Muscle layer of duodenum (tissue), 2 donors: Measurements from ENCODE around the gene SYT13.

Experiments used
- H3K27ac ChIP-seq: one replicate; pipeline ENCODE4 v1.7.0; 2013; ENCODE audit warnings: mild to moderate bottlenecking, low read length
- H3K27me3 ChIP-seq: one replicate; pipeline ENCODE4 v1.7.0; 2013; ENCODE audit warnings: low read depth, mild to moderate bottlenecking, control low read depth, low read length
- H3K36me3 ChIP-seq, 2 donors: one replicate each; pipeline ENCODE4 v1.7.0; 2013; ENCODE audit warnings: low read length in 2 of 2, control low read depth in 1 of 2, mild to moderate bottlenecking in 1 of 2; ENCODE audit not compliant: insufficient read depth in 2 of 2, control insufficient read depth in 1 of 2
- H3K4me1 ChIP-seq, 2 donors: one replicate each; pipeline ENCODE4 v1.7.0; 2013; ENCODE audit warnings: low read length in 2 of 2, mild to moderate bottlenecking in 2 of 2, control low read depth in 1 of 2, moderate library complexity in 1 of 2; ENCODE audit not compliant: insufficient read depth in 2 of 2, control insufficient read depth in 1 of 2
- H3K4me3 ChIP-seq, 2 donors: one replicate each; pipeline ENCODE4 v1.7.0; 2013; ENCODE audit warnings: low read length in 2 of 2, low read depth in 1 of 2, mild to moderate bottlenecking in 1 of 2
- H3K9me3 ChIP-seq, 2 donors: one replicate each; pipeline ENCODE4 v1.7.0; 2013; ENCODE audit warnings: low read length in 2 of 2, control low read depth in 1 of 2, mild to moderate bottlenecking in 1 of 2; ENCODE audit not compliant: control insufficient read depth in 1 of 2
- donor health status: healthy.

The SYT13 gene, protein sequence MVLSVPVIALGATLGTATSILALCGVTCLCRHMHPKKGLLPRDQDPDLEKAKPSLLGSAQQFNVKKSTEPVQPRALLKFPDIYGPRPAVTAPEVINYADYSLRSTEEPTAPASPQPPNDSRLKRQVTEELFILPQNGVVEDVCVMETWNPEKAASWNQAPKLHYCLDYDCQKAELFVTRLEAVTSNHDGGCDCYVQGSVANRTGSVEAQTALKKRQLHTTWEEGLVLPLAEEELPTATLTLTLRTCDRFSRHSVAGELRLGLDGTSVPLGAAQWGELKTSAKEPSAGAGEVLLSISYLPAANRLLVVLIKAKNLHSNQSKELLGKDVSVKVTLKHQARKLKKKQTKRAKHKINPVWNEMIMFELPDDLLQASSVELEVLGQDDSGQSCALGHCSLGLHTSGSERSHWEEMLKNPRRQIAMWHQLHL

DNA sequence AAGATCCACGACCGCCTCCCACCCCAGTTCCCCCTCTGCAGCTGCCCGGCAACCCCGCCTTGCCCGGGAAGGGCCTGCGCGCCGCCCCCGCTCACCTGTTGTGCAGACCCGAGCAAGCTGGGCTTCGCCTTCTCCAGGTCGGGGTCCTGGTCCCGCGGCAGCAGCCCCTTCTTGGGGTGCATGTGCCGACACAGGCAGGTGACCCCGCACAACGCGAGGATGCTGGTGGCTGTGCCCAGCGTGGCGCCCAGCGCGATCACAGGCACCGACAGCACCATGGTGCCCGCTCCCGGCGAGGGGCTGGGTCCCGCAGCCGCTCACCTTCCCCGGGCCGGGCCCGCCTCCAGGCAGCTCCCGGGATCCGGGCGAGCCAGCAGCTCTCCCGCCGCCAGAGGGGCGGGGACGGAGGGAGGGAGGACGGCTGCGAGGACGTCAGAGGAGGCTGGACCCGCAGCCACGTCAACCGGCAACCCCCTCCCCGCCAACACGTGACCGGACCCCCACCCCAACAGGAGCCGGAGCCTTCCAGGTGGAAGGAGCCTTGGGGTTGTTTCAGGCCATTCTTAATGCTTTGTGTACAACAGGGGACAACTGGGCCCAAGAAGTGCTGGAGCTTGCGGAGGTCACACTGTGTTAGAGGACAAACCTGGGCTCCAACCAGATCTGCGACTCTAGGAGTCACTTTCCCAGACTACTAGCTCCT lies at the start of gene SYT13:
Gene SYT13 (minus strand): TSS at position 412 of the 703 bp plus-strand sequence. CDS start 134 bp downstream, at position 278.
- Histone ChIP-seq H3K27ac (peak within 1 kb of the TSS; percentile 39), H3K4me1 (peaks cover 0 to 5% of the 10 kb centered on the region in 2 donors), H3K9me3 (peaks cover 0 to 8% of the 10 kb centered on the region in 2 donors), H3K27me3 (peaks cover 23% of the 10 kb centered on the region), H3K4me3 (peak within 1 kb of the TSS; percentile 31 to 51), H3K36me3 (no peaks in the 10 kb centered on the region)

DNA sequence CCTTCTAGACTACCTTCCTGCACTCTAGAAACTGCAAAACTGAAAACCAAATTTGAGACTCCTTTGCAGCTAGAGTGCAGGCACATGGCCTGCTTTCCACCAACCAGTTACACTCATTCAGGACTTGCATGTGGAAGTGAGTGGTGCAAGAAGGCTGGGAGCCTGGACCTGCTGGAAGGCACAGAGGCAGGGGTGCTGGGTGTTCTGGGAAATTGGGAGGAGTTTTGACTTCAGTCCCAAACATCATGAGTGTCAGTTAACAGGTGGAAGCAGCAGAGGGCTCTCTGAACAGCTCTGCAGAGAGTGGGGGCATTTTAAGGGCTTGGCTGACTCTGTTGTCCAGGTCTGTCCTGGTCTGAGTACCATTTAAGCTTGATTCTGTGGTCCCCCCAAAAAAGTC lies 49.3 kb upstream of the SYT13 start:
- no peak overlapping the region for H3K4me3 ChIP-seq
- H3K36me3 ChIP-seq = no peaks in the 10 kb centered on the region
- H3K4me1 ChIP-seq = peaks cover 0 to 3% of the 10 kb centered on the region in 2 donors
- no peaks in the 10 kb centered on the region for H3K9me3 ChIP-seq
- H3K27me3 ChIP-seq = no peaks in the 10 kb centered on the region
- no peak overlapping the region for H3K27ac ChIP-seq

DNA sequence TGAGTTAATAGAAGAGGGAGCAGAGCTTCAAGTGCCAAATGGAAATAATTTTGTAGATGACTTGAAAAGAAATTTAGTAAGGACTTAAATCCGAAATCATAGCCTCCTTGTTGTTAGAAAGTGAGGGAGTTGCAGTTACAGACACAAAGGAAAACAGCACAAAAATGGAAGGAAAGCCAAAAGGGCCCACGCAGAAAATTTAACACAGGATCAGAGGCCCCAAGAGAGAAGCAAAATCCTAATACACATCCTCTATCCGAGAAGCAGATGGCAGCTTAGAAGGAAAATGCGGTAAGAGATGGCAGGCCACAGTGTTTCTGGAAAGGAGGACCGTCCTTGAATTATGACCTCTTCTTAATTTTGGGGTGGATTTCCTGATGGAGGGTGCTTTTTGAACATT lies 48.7 kb upstream of the SYT13 start:
- H3K4me3 ChIP-seq = no peak overlapping the region
- no peaks in the 10 kb centered on the region for H3K36me3 ChIP-seq
- H3K9me3 ChIP-seq = no peaks in the 10 kb centered on the region
- no peaks in the 10 kb centered on the region for H3K27me3 ChIP-seq
- peaks cover 0 to 3% of the 10 kb centered on the region in 2 donors for H3K4me1 ChIP-seq
- H3K27ac ChIP-seq = no peak overlapping the region

DNA sequence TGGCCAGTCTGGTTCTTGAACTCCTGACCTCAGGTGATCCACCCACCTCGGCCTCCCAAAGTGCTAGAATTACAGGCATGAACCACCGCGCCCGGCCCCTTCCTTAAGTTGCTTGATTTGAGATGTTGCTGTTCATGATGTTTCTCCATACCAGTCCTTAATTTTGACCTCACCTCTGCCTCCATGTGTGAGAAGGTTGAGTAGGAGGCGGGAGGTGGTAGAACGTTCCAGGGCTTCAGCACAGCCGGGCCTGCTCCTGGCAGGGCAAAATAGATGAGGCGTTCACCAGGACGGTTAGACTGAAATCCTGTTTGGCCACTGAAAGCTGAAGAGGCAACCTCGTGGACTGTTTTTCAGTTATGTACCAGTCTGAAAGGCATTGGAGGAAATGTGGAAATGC lies 48.3 kb upstream of the SYT13 start:
- no peaks in the 10 kb centered on the region for H3K36me3 ChIP-seq
- H3K4me1 ChIP-seq = peaks cover 0 to 3% of the 10 kb centered on the region in 2 donors
- no peaks in the 10 kb centered on the region for H3K9me3 ChIP-seq
- H3K27me3 ChIP-seq = no peaks in the 10 kb centered on the region
- no peak overlapping the region for H3K4me3 ChIP-seq
- no peak overlapping the region for H3K27ac ChIP-seq

DNA sequence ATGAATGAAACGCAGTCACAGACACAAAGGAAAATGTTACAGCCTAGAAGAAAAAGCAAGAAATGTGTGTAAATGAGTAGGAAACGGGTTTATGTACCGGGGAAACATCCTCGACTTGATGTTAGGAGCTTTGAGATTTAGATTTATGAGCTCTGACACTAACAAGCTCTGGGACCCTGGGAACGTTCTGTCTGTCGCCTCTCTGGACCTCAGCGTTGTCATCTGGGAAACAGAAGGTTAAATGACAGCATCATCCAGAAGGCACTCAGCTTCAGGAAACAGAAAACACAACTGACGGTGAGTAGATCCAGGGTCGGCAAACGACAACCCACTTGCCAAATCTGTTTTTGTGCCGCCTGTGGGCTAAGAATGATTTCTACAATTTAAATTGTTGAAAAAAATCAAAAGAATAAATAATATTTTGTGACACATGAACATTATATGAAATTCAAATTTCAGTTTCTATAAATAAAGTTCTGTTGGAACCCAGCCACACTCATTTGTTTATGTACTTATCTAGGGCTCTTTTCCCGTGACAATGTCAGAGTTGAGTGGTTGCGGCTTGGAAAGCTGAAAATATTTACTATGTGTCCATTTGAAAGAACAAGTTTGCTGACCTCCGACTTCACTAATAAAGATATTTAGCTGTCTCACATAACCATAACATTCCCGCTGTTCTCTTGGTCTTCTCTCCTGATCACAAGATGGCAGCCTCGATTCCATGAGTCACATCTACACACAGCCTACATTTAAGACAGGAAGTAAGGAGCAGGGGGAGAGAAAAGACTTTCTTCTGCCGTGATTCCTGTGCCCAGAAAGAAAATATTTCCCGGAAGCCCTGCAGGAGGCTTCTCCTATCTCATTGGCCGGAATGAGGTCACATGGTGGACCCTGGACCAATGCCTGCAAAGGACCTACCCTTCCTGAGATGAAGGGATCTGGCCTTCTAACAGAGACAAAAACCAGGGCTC lies 47.1 kb upstream of the SYT13 start:
- Histone ChIP-seq H3K36me3 (no peaks in the 10 kb centered on the region), H3K4me1 (peaks cover 0 to 3% of the 10 kb centered on the region in 2 donors), H3K4me3 (peak overlapping the region in 1 of 2 donors; percentile 35), H3K27ac (peak overlapping the region; percentile 65), H3K27me3 (no peaks in the 10 kb centered on the region), H3K9me3 (no peaks in the 10 kb centered on the region)

DNA sequence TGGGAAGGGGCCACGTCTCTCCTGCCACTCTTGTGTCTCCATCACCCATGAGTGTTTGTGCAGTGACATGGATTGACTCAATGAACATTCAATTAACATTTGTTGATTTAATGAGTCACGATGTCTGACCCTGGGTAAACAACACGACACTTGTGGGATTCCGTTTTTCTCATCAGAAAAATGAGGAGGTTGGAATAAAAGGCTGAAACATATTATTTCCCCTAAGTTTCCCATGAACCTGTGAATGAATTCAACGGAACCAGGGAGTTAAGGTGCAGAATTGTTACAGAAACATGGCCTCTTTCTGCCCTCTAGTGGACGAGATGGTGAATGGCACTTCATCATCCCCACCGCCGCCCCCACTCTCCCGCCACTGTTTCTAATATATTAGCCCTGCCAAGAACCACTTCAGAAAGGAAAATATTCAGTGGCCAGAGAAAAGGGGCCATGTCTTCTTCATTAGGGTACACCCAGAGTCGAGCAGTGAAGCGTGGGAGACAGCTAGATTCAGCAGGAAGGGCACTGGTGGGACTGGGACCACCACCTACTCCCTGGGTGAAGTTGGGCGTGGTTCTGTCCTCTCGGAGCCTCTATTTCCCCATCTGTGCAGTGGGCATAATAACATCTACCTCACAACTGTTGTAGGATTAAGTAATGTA lies 46.3 kb upstream of the SYT13 start:
- peak overlapping the region in 1 of 2 donors; percentile 35 for H3K4me3 ChIP-seq
- peaks cover 0 to 3% of the 10 kb centered on the region in 2 donors for H3K4me1 ChIP-seq
- H3K9me3 ChIP-seq = no peaks in the 10 kb centered on the region
- H3K27ac ChIP-seq = peak overlapping the region; percentile 65
- no peaks in the 10 kb centered on the region for H3K27me3 ChIP-seq
- H3K36me3 ChIP-seq = no peaks in the 10 kb centered on the region

DNA sequence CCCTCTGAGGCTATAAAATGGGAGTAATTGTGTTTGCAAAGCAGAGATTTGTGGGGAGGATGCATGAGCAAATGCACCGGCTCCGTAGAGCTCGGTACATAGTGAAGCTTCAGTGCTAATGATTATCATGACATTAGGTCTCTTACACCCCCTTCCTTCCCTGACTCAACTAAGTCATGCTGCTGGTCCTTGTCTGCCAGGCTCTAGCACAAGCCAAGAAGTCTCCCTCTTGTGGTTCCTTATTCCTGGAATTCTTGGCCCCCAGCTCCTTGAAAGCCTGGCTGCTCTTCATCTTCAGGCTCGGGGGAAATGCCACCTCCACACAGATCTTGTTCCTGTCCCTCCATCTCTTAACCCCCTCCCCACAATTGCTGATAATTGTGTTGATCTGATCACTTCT lies 45.7 kb upstream of the SYT13 start:
- no peaks in the 10 kb centered on the region for H3K9me3 ChIP-seq
- H3K27ac ChIP-seq = no peak overlapping the region
- H3K4me1 ChIP-seq = peaks cover 0 to 3% of the 10 kb centered on the region in 2 donors
- no peak overlapping the region for H3K4me3 ChIP-seq
- H3K27me3 ChIP-seq = no peaks in the 10 kb centered on the region
- H3K36me3 ChIP-seq = no peaks in the 10 kb centered on the region

DNA sequence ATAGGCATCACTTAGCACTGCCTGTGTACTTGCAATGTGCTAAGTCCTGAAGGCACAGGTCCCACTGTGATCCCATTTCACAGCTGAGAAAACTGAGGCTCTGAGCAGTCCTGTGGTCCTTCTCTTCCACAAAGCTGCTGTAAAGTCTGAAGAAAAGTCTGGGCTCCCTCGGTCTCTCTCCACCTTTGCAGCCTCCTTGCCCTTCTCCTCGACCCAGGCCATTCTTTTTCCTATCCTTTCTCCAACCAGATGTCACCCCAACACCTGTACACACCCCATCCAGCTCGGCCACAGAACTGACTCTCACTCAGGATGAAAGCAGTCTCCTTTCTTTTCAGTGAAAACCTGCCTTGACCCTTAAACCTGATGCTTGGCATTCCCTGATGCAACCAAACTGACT lies 42.6 kb upstream of the SYT13 start:
- H3K36me3 ChIP-seq = no peaks in the 10 kb centered on the region
- no peaks in the 10 kb centered on the region for H3K27me3 ChIP-seq
- peaks cover 0 to 3% of the 10 kb centered on the region in 2 donors for H3K4me1 ChIP-seq
- no peaks in the 10 kb centered on the region for H3K9me3 ChIP-seq
- H3K27ac ChIP-seq = no peak overlapping the region
- H3K4me3 ChIP-seq = no peak overlapping the region

DNA sequence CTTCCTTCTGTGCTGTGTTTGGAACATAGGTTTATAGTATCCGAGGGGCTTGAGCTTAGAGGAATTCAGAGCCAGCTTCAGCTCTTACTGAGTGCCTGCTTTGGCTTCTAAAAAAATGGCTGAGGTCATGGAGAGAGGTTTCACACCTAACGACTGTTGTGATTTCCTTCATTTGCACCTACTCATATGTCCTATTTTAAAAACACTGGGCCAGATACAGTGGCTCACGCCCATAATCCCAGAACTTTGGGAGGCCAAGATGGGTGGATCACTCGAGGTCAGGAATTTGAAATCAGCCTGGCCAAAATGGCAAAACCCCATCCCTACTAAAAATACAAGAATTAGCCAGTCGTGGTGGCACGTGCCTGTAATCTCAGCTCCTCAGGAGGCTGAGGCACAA lies 38.3 kb upstream of the SYT13 start:
- Histone ChIP-seq H3K36me3 (no peaks in the 10 kb centered on the region), H3K4me3 (no peak overlapping the region), H3K4me1 (no peaks in the 10 kb centered on the region), H3K9me3 (no peaks in the 10 kb centered on the region), H3K27ac (no peak overlapping the region), H3K27me3 (no peaks in the 10 kb centered on the region)

DNA sequence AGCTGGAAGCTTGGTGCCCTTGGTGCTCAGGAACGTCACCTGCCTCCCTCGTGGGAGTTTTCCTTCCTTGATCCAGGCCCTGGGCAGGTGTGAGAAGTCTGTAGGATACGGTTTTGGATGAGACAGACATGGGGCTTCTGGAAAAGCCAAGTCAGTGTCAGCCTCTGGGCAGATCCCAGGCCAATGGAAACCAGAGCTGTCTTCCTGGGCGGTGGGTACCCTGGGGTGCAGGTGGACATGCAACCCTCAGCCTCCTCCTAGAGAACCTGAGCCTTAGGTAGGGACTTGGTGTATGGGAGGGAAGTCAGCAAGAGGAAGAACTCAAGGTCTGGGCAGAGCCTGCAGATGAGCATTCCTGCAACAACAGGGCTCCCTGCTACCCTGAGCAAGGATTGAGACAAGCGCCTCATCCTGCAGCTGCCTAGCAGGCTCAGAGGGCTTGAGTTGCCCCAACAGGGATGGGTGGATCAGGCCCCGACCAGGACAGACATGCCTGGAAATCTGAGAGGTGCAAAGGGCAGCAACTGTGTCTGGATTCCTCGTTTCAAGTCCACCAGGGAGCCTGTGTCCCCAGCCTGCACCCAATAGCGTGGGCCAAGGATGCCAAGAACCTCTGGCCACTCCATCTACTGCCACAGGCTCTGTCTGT lies 37.6 kb upstream of the SYT13 start:
- no peak overlapping the region for H3K27ac ChIP-seq

More for the DNA sequence above, 37.6 kb upstream of the SYT13 start:
- H3K36me3 ChIP-seq = no peaks in the 10 kb centered on the region
- no peaks in the 10 kb centered on the region for H3K9me3 ChIP-seq
- no peak overlapping the region for H3K4me3 ChIP-seq
- no peaks in the 10 kb centered on the region for H3K27me3 ChIP-seq
- H3K4me1 ChIP-seq = no peaks in the 10 kb centered on the region
